ENCODE data around the gene DHRSX. TPM values are rescaled to one million over a fixed set of nuclear protein-coding genes. Genes with fewer than 3 reads are reported as not detected.

DHRSX gene
- total and polyA plus RNA-seq, 2 experiments from 2014 or later: 37.2 to 71.7 TPM

DNA sequence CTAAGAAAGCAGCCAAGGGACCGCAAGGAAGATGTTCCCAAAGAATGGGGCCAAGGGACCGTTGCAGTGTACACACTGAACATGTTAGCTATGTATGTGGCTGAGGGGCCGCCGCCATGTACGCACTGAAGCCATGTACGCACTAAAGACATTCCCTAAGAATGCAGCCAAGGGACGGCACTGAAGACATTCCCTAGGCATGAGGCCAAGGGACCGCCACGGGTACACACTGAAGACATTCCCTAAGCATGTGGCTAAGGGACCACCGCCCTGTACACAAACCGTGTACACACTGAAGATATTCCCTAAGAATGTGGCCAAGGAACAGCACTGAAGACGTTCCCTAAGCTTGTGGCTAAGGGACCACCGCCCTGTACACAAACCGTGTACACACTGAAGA is 54.0 kb downstream of the DHRSX start:
- 98% methylated on average over 14 of the region's 14 CpGs for WGBS (ENCODE audit: low lambda C conversion rate, missing lambda C conversion rate)
- Histone ChIP-seq H3K9me3 (ENCODE audit: low read depth) (no peaks in the 10 kb centered on the region), H3K79me2 (peaks cover 38% of the 10 kb centered on the region), H4K20me1 (ENCODE audit: insufficient read depth, poor library complexity, severe bottlenecking) (no peaks in the 10 kb centered on the region), H3K27me3 (no peaks in the 10 kb centered on the region), H3K36me3 (replicated peaks; ENCODE audit: insufficient read depth, low read depth) (no peaks in the 10 kb centered on the region), H3K4me2 (no peak overlapping the region), H3K4me3 (no peak overlapping the region), H2AFZ (no peak overlapping the region), H3K27ac (no peak overlapping the region), H3K4me1 (ENCODE audit: insufficient read depth) (no peaks in the 10 kb centered on the region), H3K9me2 (replicated peaks; ENCODE audit: insufficient read depth) (no peaks in the 10 kb centered on the region)
- DNase-seq (ENCODE audit: low spot score): no peak
- TF ChIP-seq CTCF (IDR thresholded peaks at IDR 0.05; ENCODE audit: poor library complexity) (no peak), EZH2phosphoT487 (IDR thresholded peaks at IDR 0.05; ENCODE audit: low read depth, severe bottlenecking, unreplicated experiment) (no peak), EZH2 (IDR thresholded peaks at IDR 0.05; ENCODE audit: borderline replicate concordance) (no peak)

GRCh38 chrX:2445662-2446623 is 54.8 kb downstream of the DHRSX start:
- 94% methylated on average over 30 of the region's 31 CpGs for WGBS (ENCODE audit: low lambda C conversion rate, missing lambda C conversion rate)
- H3K4me1 ChIP-seq (ENCODE audit: insufficient read depth): no peaks in the 10 kb centered on the region
- no peak overlapping the region for H3K4me3 ChIP-seq
- no peak for TF ChIP-seq EZH2 (IDR thresholded peaks at IDR 0.05; ENCODE audit: borderline replicate concordance)
- no peak for TF ChIP-seq EZH2phosphoT487 (IDR thresholded peaks at IDR 0.05; ENCODE audit: low read depth, severe bottlenecking, unreplicated experiment)
- H3K36me3 ChIP-seq (replicated peaks; ENCODE audit: insufficient read depth, low read depth): no peaks in the 10 kb centered on the region
- H2AFZ ChIP-seq: no peak overlapping the region
- no peaks in the 10 kb centered on the region for H3K27me3 ChIP-seq
- no peak for DNase-seq (ENCODE audit: low spot score)
- H3K27ac ChIP-seq: no peak overlapping the region
- no peaks in the 10 kb centered on the region for H3K9me2 ChIP-seq (replicated peaks; ENCODE audit: insufficient read depth)
- H3K79me2 ChIP-seq: peaks cover 38% of the 10 kb centered on the region
- H4K20me1 ChIP-seq (ENCODE audit: insufficient read depth, poor library complexity, severe bottlenecking): no peaks in the 10 kb centered on the region
- no peaks in the 10 kb centered on the region for H3K9me3 ChIP-seq (ENCODE audit: low read depth)
- no peak overlapping the region for H3K4me2 ChIP-seq

GRCh38 chrX:2442694-2443093 is 58.1 kb downstream of the DHRSX start:
- no peak overlapping the region for H3K27ac ChIP-seq
- no peaks in the 10 kb centered on the region for H3K9me2 ChIP-seq (replicated peaks; ENCODE audit: insufficient read depth)
- DNase-seq (ENCODE audit: low spot score): no peak
- H3K4me3 ChIP-seq: no peak overlapping the region
- H3K79me2 ChIP-seq: peaks cover 33% of the 10 kb centered on the region
- no peaks in the 10 kb centered on the region for H3K4me1 ChIP-seq (ENCODE audit: insufficient read depth)
- TF ChIP-seq EZH2phosphoT487 (IDR thresholded peaks at IDR 0.05; ENCODE audit: low read depth, severe bottlenecking, unreplicated experiment) (no peak), EZH2 (IDR thresholded peaks at IDR 0.05; ENCODE audit: borderline replicate concordance) (no peak), CTCF (IDR thresholded peaks at IDR 0.05; ENCODE audit: poor library complexity) (no peak)
- no peaks in the 10 kb centered on the region for H3K36me3 ChIP-seq (replicated peaks; ENCODE audit: insufficient read depth, low read depth)
- H3K4me2 ChIP-seq: no peak overlapping the region
- no peaks in the 10 kb centered on the region for H3K9me3 ChIP-seq (ENCODE audit: low read depth)
- H3K27me3 ChIP-seq: no peaks in the 10 kb centered on the region
- no peak overlapping the region for H2AFZ ChIP-seq
- no peaks in the 10 kb centered on the region for H4K20me1 ChIP-seq (ENCODE audit: insufficient read depth, poor library complexity, severe bottlenecking)
- 85% methylated on average over 7 of the region's 7 CpGs for WGBS (ENCODE audit: low lambda C conversion rate, missing lambda C conversion rate)

DNA sequence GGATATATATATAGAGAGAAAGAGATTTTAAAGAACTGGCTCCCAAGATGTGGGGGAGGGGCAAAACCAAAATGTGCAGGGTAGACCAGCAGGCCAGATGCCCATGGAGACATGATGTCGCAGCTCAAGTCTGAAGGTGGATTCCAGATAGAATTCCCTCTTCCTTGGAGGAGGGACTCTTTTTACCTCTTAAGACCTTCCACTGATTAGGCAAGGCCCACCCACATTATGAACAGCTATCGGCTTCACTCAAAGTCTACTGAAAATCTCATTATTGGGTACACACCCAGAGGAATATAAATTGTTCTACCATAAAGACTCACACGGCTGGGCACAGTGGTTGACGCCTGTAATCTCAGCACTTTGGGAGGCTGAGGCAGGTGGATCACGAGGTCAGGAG is 59.3 kb downstream of the DHRSX start:
- H3K36me3 ChIP-seq (replicated peaks; ENCODE audit: insufficient read depth, low read depth): no peaks in the 10 kb centered on the region
- DNase-seq (ENCODE audit: low spot score): no peak
- WGBS (ENCODE audit: low lambda C conversion rate, missing lambda C conversion rate): 99% methylated on average over 5 of the region's 5 CpGs

More for the DNA sequence above, 59.3 kb downstream of the DHRSX start:
- Histone ChIP-seq H3K27me3 (no peaks in the 10 kb centered on the region), H3K79me2 (peaks cover 25% of the 10 kb centered on the region), H4K20me1 (ENCODE audit: insufficient read depth, poor library complexity, severe bottlenecking) (no peaks in the 10 kb centered on the region), H3K4me1 (ENCODE audit: insufficient read depth) (no peaks in the 10 kb centered on the region), H3K4me2 (no peak overlapping the region), H3K9me3 (ENCODE audit: low read depth) (no peaks in the 10 kb centered on the region), H3K27ac (no peak overlapping the region), H3K4me3 (no peak overlapping the region), H2AFZ (no peak overlapping the region), H3K9me2 (replicated peaks; ENCODE audit: insufficient read depth) (no peaks in the 10 kb centered on the region)
- no peak for TF ChIP-seq EZH2phosphoT487 (IDR thresholded peaks at IDR 0.05; ENCODE audit: low read depth, severe bottlenecking, unreplicated experiment)
- no peak for TF ChIP-seq EZH2 (IDR thresholded peaks at IDR 0.05; ENCODE audit: borderline replicate concordance)
- no peak for TF ChIP-seq CTCF (IDR thresholded peaks at IDR 0.05; ENCODE audit: poor library complexity)
